HG03575 (cell line): Measurements from ENCODE around the gene LACRT.

Experiments
- ATAC-seq: cut with Tn5 transposase; IDR thresholded peaks from one replicate; pipeline ENCODE4 v1.9.1; 2021; ENCODE audit not compliant: unreplicated experiment, insufficient number of reproducible peaks, low FRiP score; ENCODE audit errors: extremely low read depth

Gene LACRT

GRCh38 chr12:54584128-54584527, 50.6 kb downstream of the LACRT start:
- ATAC-seq = no peak

GRCh38 chr12:54583726-54584125, 51.0 kb downstream of the LACRT start:
- no peak for ATAC-seq

- no peak for ATAC-seq
Measured at GRCh38 chr12:54581412-54581811, 53.3 kb downstream of the LACRT start.
